Vagina (tissue), 2 donors: ENCODE results near the gene BLCAP. TPM values are rescaled to one million over a fixed set of nuclear protein-coding genes. Genes with fewer than 3 reads are reported as not detected.

ENCODE experiments used
- DNase-seq, 2 donors: peaks; one replicate each; pipeline ENCODE4 v3.0.0-alpha.2; 2017; ENCODE audit errors: extremely low spot score in 2 of 2
- H3K27ac ChIP-seq: fragments of 200-600 bp; sonication (generic); one replicate; pipeline ENCODE4 v1.5.1; 2019
- H3K27me3 ChIP-seq: fragments of 200-600 bp; sonication (generic); one replicate; pipeline ENCODE4 v1.5.1; 2019
- H3K36me3 ChIP-seq, 2 donors: fragments of 200-600 bp; sonication (generic); one replicate each; pipeline ENCODE4 v1.5.1; 2017 to 2019
- H3K4me1 ChIP-seq: fragments of 200-600 bp; sonication (generic); one replicate; pipeline ENCODE4 v1.5.1; 2019
- H3K4me3 ChIP-seq, 2 donors: fragments of 200-600 bp; sonication (generic); 1 replicate in 1 of 2; 2 replicates in 1 of 2; pipeline ENCODE4 v1.5.1; 2016 to 2019
- H3K9me3 ChIP-seq: fragments of 200-600 bp; sonication (generic); one replicate; pipeline ENCODE4 v1.5.1; 2019
- POLR2A ChIP-seq, 2 donors: fragments of 450-650 bp; IDR thresholded peaks; one replicate each; pipeline ENCODE4 v1.6.1; 2017; ENCODE audit warnings: antibody characterized with exemption in 2 of 2, mild to moderate bottlenecking in 2 of 2, moderate library complexity in 2 of 2
- POLR2AphosphoS5 ChIP-seq, 2 donors: sonication (generic); formaldehyde crosslinking; IDR thresholded peaks; one replicate each; pipeline ENCODE4 v1.9.0; 2017; ENCODE audit warnings: antibody characterized with exemption in 2 of 2, mild to moderate bottlenecking in 2 of 2, low read depth in 1 of 2; ENCODE audit not compliant: insufficient read depth in 1 of 2
- intact Hi-C: fragments of 100-400 bp; cut with DNase I; formaldehyde crosslinking; loops from one replicate; pipeline ENCODE4 v1.15.1; 2023
- total RNA-seq: library from RNA; depleted of rRNA; stranded (reverse); fragments of >200 nt; gene quantifications from one replicate; pipeline ENCODE4 v1.2.3, GENCODE V29; 2016
- TF ChIP-seq, protein P1 (sequence below), 3 experiments: fragments of 450-650 bp in 2 of 3; fragments of 200-600 bp in 1 of 3; sonication (generic) in 1 of 3; IDR thresholded peaks; one replicate each; pipeline ENCODE4 v1.5.1; 2017 to 2019; ENCODE audit warnings: antibody characterized with exemption in 3 of 3, mild to moderate bottlenecking in 2 of 3, moderate library complexity in 2 of 3

BLCAP gene
- total RNA-seq, 1 donor from 2014 or later = 81.3 TPM

DNA sequence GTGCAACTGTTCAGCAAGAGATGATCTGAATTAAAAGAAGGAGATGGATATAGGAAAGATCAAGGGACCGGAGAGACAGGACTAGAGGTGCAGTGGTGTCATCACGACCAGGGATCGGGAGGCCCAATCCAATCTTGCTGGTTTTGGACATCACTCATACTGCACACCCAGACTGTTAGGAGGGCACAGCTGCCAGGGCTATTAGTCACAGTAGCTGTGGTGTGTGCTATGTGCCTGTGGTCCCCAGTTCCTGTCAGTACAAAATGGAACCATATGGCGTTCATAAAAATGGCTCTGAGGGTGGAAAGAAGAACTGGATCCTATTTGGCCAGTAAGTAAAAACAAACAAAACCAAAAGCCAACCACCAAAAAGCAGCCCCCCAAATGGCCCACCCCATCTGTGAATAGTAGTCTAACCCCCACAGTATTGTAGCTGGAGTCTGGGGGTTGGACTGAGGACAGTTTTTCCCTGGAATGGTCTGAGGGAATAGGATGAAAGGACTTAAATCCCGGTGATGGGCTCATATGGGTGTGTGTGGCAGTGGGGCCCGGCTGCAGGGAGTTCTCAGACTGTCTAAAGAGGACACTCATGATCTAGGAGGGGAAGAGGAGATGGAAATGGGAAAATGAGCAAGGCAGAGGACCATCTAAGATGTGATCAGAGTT is 15.9 kb downstream of the BLCAP start:
- Histone ChIP-seq H3K9me3 (no peaks in the 10 kb centered on the region), H3K36me3 (peaks cover 0 to 26% of the 10 kb centered on the region in 2 donors), H3K4me3 (no peak overlapping the region), H3K27ac (no peak overlapping the region), H3K27me3 (no peaks in the 10 kb centered on the region), H3K4me1 (peaks cover 25% of the 10 kb centered on the region)
- no peak for DNase-seq
- intact Hi-C loops = no loop called here
- TF ChIP-seq POLR2AphosphoS5 (IDR thresholded peaks at IDR 0.05; ENCODE audit: insufficient read depth in 1 of 2, low read depth in 1 of 2) (no peak), POLR2A (IDR thresholded peaks at IDR 0.05) (no peak)
- TF ChIP-seq, protein P1, sequence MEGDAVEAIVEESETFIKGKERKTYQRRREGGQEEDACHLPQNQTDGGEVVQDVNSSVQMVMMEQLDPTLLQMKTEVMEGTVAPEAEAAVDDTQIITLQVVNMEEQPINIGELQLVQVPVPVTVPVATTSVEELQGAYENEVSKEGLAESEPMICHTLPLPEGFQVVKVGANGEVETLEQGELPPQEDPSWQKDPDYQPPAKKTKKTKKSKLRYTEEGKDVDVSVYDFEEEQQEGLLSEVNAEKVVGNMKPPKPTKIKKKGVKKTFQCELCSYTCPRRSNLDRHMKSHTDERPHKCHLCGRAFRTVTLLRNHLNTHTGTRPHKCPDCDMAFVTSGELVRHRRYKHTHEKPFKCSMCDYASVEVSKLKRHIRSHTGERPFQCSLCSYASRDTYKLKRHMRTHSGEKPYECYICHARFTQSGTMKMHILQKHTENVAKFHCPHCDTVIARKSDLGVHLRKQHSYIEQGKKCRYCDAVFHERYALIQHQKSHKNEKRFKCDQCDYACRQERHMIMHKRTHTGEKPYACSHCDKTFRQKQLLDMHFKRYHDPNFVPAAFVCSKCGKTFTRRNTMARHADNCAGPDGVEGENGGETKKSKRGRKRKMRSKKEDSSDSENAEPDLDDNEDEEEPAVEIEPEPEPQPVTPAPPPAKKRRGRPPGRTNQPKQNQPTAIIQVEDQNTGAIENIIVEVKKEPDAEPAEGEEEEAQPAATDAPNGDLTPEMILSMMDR (IDR thresholded peaks at IDR 0.05) = no peak

GRCh38 chr20:37510226-37510625 is 17.4 kb downstream of the BLCAP start:
- no peak for TF ChIP-seq POLR2AphosphoS5 (IDR thresholded peaks at IDR 0.05; ENCODE audit: insufficient read depth in 1 of 2, low read depth in 1 of 2)
- TF ChIP-seq, protein P1 (IDR thresholded peaks at IDR 0.05) = no peak
- no peak for TF ChIP-seq POLR2A (IDR thresholded peaks at IDR 0.05)
- intact Hi-C loops = no loop called here
- H3K4me1 ChIP-seq = peaks cover 12% of the 10 kb centered on the region
- no peaks in the 10 kb centered on the region for H3K9me3 ChIP-seq
- H3K27me3 ChIP-seq = no peaks in the 10 kb centered on the region
- DNase-seq = no peak
- peaks cover 0 to 26% of the 10 kb centered on the region in 2 donors for H3K36me3 ChIP-seq
- H3K27ac ChIP-seq = no peak overlapping the region
- H3K4me3 ChIP-seq = no peak overlapping the region

DNA sequence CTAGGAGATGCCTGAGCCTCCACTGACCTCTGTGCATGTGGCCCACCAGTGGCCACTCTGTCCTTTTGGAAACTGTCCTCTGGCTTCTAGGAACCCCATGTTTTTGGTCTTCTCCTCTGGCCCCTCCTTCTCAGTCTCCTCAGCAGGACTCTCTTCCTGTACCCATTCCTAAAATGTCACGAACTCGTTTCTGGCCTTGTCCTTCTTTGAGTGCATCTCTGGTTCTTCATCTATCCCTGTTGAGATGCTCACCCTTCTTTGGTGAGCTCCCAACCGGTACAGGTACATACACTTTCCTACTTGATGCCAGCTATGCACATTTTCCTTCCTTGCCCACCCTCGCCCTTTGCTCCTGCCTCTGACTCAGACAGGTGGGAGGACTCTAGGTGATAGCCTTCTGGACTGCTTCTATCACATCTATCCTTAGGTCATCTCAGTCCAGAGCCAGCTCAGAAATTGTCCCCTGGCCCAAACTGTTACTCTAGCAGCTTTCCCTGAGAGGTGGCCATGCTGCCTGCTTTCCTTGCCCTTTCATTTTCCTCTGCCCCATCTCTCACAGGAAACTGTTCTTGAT is 21.4 kb downstream of the BLCAP start:
- DNase-seq = no peak
- H3K4me3 ChIP-seq = no peak overlapping the region
- intact Hi-C loops = no loop called here
- no peak overlapping the region for H3K27ac ChIP-seq
- H3K9me3 ChIP-seq = no peaks in the 10 kb centered on the region
- peaks cover under 1% of the 10 kb centered on the region for H3K4me1 ChIP-seq
- H3K36me3 ChIP-seq = peaks cover 0 to 11% of the 10 kb centered on the region in 2 donors
- H3K27me3 ChIP-seq = no peaks in the 10 kb centered on the region
- no peak for TF ChIP-seq POLR2A (IDR thresholded peaks at IDR 0.05)
- no peak for TF ChIP-seq POLR2AphosphoS5 (IDR thresholded peaks at IDR 0.05; ENCODE audit: insufficient read depth in 1 of 2, low read depth in 1 of 2)
- TF ChIP-seq, protein P1 (IDR thresholded peaks at IDR 0.05) = no peak

- H3K36me3 ChIP-seq = peaks cover 0 to 11% of the 10 kb centered on the region in 2 donors
- no peak overlapping the region for H3K27ac ChIP-seq
- H3K4me3 ChIP-seq = no peak overlapping the region
- no peaks in the 10 kb centered on the region for H3K4me1 ChIP-seq
- TF ChIP-seq, protein P1 (IDR thresholded peaks at IDR 0.05) = no peak
- no peak for TF ChIP-seq POLR2AphosphoS5 (IDR thresholded peaks at IDR 0.05; ENCODE audit: insufficient read depth in 1 of 2, low read depth in 1 of 2)
- no peak for TF ChIP-seq POLR2A (IDR thresholded peaks at IDR 0.05)
- no peak for DNase-seq
- no peaks in the 10 kb centered on the region for H3K27me3 ChIP-seq
- intact Hi-C loops = no loop called here
- H3K9me3 ChIP-seq = no peaks in the 10 kb centered on the region
Measured at GRCh38 chr20:37505263-37506151, 22.2 kb downstream of the BLCAP start.
